Stimulated activated CD4-positive, alpha-beta T cell treated with anti-CD3 and anti-CD28 coated beads, Interleukin-2, amount 100 ng/mL, for 48 hours (primary cell): ENCODE results near the gene MTMR8.
"Not testable (repeated sequence)": the region's sequence is repeated elsewhere in the genome, so short reads cannot be mapped to it uniquely, and the experiment has no call there.

ENCODE experiments used
- DNase-seq, 2 donors: peaks; one replicate each; pipeline ENCODE4 v3.0.0-alpha.2; 2020

MTMR8 gene

GRCh38 chrX:64394874-64395567, at the start of gene MTMR8:
Gene MTMR8, minus strand, starts transcription at chrX:64395452. Its CDS starts 89 bp downstream, at chrX:64395363.
- peak; percentile 66 to 73 for DNase-seq

GRCh38 chrX:64439551-64439950, 44.3 kb upstream of the MTMR8 start:
- no peak for DNase-seq

- no peak for DNase-seq
These were observed 42.4 kb upstream of the MTMR8 start for GRCh38 chrX:64437665-64438064.

- DNase-seq: no peak
These were observed 42.0 kb upstream of the MTMR8 start for GRCh38 chrX:64437218-64437617.

- DNase-seq: no peak
These were observed 33.1 kb upstream of the MTMR8 start for GRCh38 chrX:64428371-64428770.

- peak in 1 of 2 donors; percentile 0 for DNase-seq
These were observed 32.5 kb upstream of the MTMR8 start for GRCh38 chrX:64427787-64428186.

GRCh38 chrX:64427281-64427680, 32.0 kb upstream of the MTMR8 start:
- DNase-seq: no peak

GRCh38 chrX:64409730-64410129, 14.5 kb upstream of the MTMR8 start:
- not testable (repeated sequence) for DNase-seq

GRCh38 chrX:64398088-64398487, 2.8 kb upstream of the MTMR8 start:
- DNase-seq: no peak

GRCh38 chrX:64395568-64395929, 297 bp upstream of the MTMR8 start:
- DNase-seq: no peak

- no peak for DNase-seq
These were observed 986 bp downstream of the MTMR8 start for GRCh38 chrX:64394059-64394873.

GRCh38 chrX:64389489-64389888, 5.8 kb downstream of the MTMR8 start:
- DNase-seq: no peak

- not testable (repeated sequence) for DNase-seq
These were observed 14.5 kb downstream of the MTMR8 start for GRCh38 chrX:64380789-64381188.

- DNase-seq: no peak
These were observed 15.3 kb downstream of the MTMR8 start for GRCh38 chrX:64379924-64380323.

- no peak for DNase-seq
These were observed 17.5 kb downstream of the MTMR8 start for GRCh38 chrX:64377753-64378152.

- DNase-seq: no peak
These were observed 43.2 kb downstream of the MTMR8 start for GRCh38 chrX:64352081-64352480.

- DNase-seq: no peak
These were observed 44.7 kb downstream of the MTMR8 start for GRCh38 chrX:64350521-64350920.

- DNase-seq: no peak
These were observed 45.2 kb downstream of the MTMR8 start for GRCh38 chrX:64350047-64350446.

GRCh38 chrX:64342811-64343210, 52.4 kb downstream of the MTMR8 start:
- DNase-seq: no peak

GRCh38 chrX:64338296-64338695, 57.0 kb downstream of the MTMR8 start:
- no peak for DNase-seq

GRCh38 chrX:64334467-64334866, 60.8 kb downstream of the MTMR8 start:
- DNase-seq: no peak

- no peak for DNase-seq
These were observed 65.0 kb downstream of the MTMR8 start for GRCh38 chrX:64330284-64330683.

- no peak for DNase-seq
These were observed 73.7 kb downstream of the MTMR8 start for GRCh38 chrX:64321507-64321906.

GRCh38 chrX:64313624-64314023, 81.6 kb downstream of the MTMR8 start:
- no peak for DNase-seq
